GM18526 (cell line): Measurements from ENCODE around the gene KRTAP19-4.

Experiments used
- POLR2A ChIP-seq: IDR thresholded peaks from 3 replicates; pipeline ENCODE4 v1.6.1; 2011; ENCODE audit not compliant: insufficient read length; ENCODE audit errors: extremely low read depth

KRTAP19-4 gene

DNA sequence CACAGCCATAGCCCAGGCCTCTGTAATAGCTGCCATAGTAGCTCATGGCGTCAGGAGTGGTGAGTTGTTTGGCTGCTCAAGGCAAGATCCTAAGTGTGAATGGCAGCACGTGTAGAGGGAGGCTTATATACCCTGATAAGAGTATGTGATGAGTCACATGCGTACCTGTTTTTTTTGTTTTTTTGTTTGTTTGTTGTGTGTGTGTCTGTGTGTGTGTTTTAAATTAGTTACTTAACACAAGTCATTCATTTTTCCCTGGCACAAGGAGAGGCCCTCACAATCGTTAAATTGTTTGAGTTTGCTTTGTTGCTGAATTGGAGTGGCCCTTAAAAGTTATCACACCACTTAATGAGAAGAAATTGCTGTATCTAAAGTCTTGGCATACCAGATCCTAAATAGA, at the start of gene KRTAP19-4:
Gene KRTAP19-4 (minus strand): TSS at position 101 of the 400 bp plus-strand sequence. CDS start 55 bp downstream, at position 46.
- no peak for TF ChIP-seq POLR2A

DNA sequence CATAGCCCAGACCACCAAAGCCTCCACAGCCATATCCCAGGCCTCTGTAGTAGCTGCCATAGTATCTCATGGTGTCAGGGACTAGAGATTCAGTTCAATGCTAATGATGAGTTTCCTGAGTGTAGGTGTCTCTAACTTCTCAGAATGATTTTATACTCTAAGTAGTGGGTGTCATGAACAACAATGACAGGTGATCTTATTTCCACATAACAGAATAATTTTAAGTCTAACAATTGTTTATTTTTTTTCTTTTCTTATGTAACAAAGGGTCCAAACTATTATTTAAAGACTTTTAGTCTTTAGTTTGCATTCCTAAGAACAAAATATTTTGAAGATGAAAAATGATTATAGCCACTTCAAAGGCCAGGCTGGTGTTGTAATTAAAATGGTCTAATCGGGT, 44.8 kb upstream of the KRTAP19-4 start, which contains the start of gene KRTAP19-6:
Gene KRTAP19-6 (minus strand): TSS at position 101 of the 400 bp plus-strand sequence. CDS start 31 bp downstream, at position 70.
- no peak for TF ChIP-seq POLR2A

GRCh38 chr21:30518876-30519275, 21.9 kb upstream of the KRTAP19-4 start:
- TF ChIP-seq POLR2A = no peak

DNA sequence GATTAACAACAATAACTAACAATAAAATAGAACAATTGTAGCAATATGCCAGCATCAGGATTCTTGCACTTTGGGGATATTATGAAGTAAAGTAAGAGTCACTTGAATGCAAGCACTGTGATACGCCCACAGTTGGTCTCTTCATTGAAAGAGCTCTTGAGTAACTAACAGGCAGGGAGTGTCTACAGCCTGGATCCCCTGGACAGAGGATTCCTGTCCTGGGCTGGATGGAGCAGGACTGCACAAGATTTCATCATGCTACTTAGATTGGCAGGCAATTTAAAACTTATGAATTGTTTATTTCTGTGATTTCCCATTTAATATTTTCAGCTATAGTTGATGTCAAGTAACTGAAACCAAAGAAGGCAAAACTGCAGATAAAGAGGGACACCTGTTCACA, 18.7 kb upstream of the KRTAP19-4 start:
- no peak for TF ChIP-seq POLR2A

GRCh38 chr21:30502041-30502440, 5.1 kb upstream of the KRTAP19-4 start, which contains the start of gene KRTAP19-5:
KRTAP19-5 (minus strand) TSS chr21:30502141; CDS start chr21:30502090, 51 bp downstream.
- no peak for TF ChIP-seq POLR2A

- TF ChIP-seq POLR2A = no peak
These were observed 5.0 kb downstream of the KRTAP19-4 start, which contains the start of gene KRTAP19-3 for GRCh38 chr21:30491963-30492428. KRTAP19-3 (minus strand) TSS chr21:30492013; CDS start chr21:30491957, 56 bp downstream.

GRCh38 chr21:30487336-30487735, 9.6 kb downstream of the KRTAP19-4 start, which contains the start of gene KRTAP19-2:
KRTAP19-2 (minus strand) TSS chr21:30487436; CDS start chr21:30487348, 88 bp downstream.
- TF ChIP-seq POLR2A = no peak

- no peak for TF ChIP-seq POLR2A
These were observed 10.8 kb downstream of the KRTAP19-4 start for GRCh38 chr21:30486180-30486579.

- TF ChIP-seq POLR2A = no peak
These were observed 14.8 kb downstream of the KRTAP19-4 start for GRCh38 chr21:30482130-30482529.

DNA sequence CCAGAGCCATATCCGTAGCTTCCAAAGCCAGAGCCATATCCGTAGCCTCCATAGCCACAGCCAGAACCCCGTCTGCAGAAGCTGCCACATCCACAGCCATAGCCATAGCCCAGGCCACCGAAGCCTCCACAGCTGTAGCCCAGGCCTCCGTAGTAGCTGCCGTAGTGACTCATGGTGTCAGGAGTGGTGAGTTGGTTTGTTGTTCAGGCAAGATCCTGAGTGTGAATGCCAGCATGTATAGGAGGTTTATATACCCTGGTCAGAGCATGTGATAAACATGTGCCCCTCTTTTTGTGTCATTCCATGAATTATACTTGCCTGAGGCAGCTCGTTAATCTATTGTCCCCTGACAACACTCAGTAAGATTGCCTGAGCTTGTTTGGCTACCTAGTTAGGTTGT, 16.8 kb downstream of the KRTAP19-4 start, which contains the start of gene KRTAP19-1:
Gene KRTAP19-1 (minus strand): TSS at position 223 of the 400 bp plus-strand sequence. CDS start 50 bp downstream, at position 173.
- no peak for TF ChIP-seq POLR2A

GRCh38 chr21:30479259-30479658, 17.7 kb downstream of the KRTAP19-4 start:
- TF ChIP-seq POLR2A = no peak

DNA sequence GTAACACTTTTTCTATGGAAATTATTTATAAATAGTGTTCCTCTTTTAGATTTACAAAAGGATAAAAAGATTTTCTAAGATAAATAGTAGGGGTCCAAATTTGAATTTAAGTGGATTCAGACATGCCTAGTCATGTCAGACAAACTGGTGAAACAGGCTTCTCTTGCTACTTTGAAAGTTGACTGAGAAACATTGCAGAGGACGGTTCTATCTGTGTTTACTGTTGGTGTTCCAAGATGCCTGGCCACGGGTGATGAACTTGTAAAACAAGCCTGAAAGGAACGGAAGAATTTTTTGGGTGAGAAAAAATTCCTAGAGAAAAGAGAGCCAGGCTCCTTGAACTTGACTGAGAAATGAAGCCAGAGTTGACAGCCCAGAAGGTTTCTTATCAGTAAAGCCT, 19.0 kb downstream of the KRTAP19-4 start:
- no peak for TF ChIP-seq POLR2A

GRCh38 chr21:30468900-30469714, 27.9 kb downstream of the KRTAP19-4 start:
- TF ChIP-seq POLR2A = no peak

- TF ChIP-seq POLR2A = no peak
These were observed 33.3 kb downstream of the KRTAP19-4 start for GRCh38 chr21:30463713-30464112.

DNA sequence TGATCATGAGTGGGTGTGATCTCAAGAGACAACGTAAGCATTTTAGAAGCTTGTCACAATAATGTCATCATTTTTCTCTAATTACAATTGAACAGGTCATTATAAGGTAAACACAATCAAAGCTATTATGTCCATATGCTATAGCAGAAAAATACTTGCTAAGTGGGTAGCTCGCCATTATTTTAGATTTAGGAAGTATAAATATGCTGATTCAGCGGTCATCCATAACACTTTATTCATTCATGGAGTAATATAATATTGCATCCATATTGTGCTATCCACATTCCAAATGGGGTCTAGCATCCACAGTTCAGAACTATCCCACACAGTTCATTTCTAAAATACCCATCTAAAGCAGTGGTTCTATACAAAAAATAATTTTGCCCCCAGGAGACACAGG, 48.5 kb downstream of the KRTAP19-4 start:
- no peak for TF ChIP-seq POLR2A

DNA sequence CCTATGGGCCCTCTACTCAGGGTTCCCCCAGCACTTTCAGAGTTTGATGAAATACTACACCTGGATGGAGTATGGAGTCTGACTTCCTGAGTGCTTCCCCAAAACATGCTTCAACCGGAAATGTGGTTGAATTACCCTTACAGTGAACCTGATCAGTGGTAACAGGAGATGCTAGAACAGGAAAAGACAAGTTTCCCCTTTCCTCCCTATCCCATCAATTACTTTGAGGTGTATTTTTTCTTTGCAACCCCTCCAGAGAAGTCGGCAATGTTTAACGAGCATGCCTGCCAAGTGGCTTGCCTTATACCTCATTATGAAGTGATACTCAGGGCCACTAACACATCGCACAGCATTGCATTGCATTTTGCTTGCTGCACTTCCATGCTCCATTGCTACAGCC, 49.9 kb downstream of the KRTAP19-4 start:
- no peak for TF ChIP-seq POLR2A
